Stimulated activated CD8-positive, alpha-beta memory T cell treated with anti-CD3 and anti-CD28 coated beads, Interleukin-7, amount 100 ng/mL, for 4 hours (primary cell): Measurements from ENCODE around the gene MACROD2.
"Not testable (repeated sequence)": the region's sequence is repeated elsewhere in the genome, so short reads cannot be mapped to it uniquely, and the experiment has no call there.

ENCODE experiments used
- DNase-seq, 2 donors: peaks; one replicate each; pipeline ENCODE4 v3.0.0-alpha.2; 2020; ENCODE audit warnings: low read depth in 2 of 2

Gene MACROD2

GRCh38 chr20:15805154-15805553 lies 1809.8 kb downstream of the MACROD2 start:
- no peak for DNase-seq

GRCh38 chr20:15806105-15806504 lies 1810.8 kb downstream of the MACROD2 start:
- DNase-seq, result no peak

DNA sequence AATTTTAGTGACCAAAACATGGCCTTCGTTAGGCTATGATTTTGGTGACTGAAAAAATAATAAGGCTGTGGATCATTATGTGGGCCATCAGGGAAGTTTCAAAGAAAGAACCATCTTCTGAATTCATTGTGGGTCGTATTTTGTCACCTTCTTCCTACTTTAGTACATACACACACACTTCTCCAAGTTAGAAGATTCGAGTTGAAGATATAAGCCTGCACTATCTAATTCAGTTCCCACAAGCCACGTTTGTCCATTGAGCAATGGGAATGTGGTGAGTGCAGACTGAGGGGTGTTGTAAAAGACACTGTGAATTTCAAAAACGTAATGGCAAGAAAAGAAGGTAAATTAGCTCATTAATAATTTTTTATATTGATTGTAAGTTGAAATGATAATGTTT lies 1812.0 kb downstream of the MACROD2 start:
- no peak for DNase-seq

GRCh38 chr20:15807771-15808170 lies 1812.5 kb downstream of the MACROD2 start:
- DNase-seq, result not testable (repeated sequence)

GRCh38 chr20:15811951-15812350 lies 1816.6 kb downstream of the MACROD2 start:
- no peak for DNase-seq

DNA sequence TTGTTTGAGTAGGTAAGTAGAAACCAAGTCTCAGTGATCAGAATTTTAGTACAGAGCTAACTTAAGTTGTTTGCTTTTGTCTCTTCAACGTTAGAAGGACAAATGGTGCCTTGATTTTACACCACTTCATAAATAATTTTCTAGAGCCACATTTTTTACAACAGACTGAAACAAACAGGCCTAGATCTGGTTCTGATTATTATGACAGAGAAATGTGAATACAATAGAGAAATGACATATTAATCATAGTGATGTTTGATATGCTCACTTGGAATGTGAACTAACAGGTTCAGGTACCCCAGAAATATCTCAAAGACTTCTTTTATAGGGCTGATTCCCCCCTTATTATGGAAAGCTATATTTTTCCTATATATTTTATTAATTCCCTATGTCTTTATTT lies 1817.4 kb downstream of the MACROD2 start:
- no peak for DNase-seq

DNA sequence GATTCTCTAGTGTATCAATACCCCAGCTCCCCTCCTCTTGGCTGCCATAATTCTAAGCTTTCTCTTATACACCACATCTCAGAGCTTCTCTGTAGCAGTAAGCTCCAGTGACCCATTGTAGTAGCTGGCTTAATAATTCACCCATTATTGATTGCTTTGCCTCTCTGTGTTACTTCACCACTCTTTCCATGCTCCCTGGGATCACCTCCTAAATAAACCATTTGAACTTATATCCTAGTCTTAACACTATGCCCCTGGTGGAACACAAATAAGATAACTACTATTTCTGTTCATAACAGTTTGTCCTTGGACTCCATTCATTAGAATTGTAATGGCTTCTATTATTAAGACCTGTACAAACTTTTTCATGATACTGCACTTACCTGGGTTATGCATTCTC lies 1819.0 kb downstream of the MACROD2 start:
- DNase-seq, result no peak

DNA sequence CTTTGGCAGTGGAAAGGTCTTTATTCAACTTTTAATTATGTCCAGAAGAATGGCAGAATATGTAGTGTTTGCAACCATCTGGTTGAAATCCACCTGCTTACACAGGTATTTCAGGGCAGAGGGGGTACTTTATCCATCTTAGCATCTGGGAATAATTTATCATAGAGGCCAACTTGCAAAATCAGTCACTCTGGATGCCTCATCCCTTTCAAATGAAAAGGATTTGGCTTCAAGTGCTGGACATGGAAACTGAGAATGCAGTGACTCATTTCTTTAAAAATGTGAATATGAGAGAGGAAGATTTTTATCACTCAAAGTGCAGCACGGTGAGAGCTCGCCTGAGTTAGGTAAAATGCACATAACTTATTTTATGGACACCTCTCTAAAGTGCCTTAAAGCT lies 1819.6 kb downstream of the MACROD2 start:
- no peak for DNase-seq

DNA sequence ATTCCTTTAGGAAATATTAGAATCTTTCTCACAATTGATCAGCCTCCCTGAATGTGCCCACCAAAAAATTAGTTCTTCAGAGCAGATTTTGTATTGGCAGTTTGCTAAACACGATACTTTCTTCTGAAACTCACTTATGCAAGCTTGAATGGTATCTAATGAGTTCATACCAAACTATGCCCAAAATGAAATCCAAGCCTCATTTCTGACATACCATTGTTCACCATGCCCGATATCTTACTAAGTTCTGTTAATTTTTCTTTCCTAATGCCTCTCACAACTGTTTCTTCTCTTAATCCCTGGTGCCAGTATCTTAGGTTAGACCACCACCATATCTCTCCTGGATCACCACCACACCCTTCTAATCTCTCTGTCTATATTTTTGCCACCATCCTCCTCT lies 1822.0 kb downstream of the MACROD2 start:
- DNase-seq, result no peak

GRCh38 chr20:15818651-15819071 lies 1823.3 kb downstream of the MACROD2 start:
- DNase-seq, result no peak

DNA sequence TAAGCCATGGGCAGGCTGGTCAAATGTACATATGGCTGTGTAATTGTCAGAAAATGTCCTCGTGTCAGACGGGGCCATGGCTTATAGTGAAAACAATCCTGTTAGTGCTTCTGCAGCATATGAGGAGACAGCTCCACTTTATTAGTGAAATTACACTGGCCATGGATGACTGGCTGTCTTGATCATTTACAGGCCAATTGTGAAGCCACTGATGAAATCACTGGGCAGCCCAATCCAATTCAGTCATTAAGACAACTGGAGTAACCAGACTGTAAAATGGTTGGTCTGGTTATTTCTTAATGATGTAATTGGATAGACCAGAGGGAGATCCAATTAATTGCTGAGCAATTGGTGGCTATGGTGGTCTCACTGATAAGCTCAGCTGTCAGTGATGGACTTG lies 1828.4 kb downstream of the MACROD2 start:
- DNase-seq, result no peak

- no peak for DNase-seq
These were observed 1832.3 kb downstream of the MACROD2 start for GRCh38 chr20:15827628-15828027.

GRCh38 chr20:15831201-15831600 lies 1835.9 kb downstream of the MACROD2 start:
- no peak for DNase-seq

DNA sequence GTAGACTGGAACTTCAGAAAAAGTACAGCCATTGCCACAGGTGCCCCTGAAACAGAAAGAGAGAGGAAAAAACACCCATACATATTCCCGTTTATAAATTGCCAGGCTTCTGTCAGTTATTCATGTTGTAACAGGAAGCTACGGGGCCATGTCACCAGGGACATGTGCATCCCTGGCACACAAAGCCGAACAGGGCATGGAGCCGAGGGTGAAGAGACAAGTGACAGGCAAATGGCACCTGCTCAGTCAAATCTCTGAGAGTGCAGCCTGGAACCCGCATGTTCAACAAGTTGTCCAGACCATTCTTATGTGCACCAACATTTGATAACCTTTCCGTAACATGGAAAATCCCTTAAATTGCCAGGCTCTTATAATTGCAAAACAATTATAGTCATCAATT lies 1837.2 kb downstream of the MACROD2 start:
- DNase-seq, result no peak

DNA sequence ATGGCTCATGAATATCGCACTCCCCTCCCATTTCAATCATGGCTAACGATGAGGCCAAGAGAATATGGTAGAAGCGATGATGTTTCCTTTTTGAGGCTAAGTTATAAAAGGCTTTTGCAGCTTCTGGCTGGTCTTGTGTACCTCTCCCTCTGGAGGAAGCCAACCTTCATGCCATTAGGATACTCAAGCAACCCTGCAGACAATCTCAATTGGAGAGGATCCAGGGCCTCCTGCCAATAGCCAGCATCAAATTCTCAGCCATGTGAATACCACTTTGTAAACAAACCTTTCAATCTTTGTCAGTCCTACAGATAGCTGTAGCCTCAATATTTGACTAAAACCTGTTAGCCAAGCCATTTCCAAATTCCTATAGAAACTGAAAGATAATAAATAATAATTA lies 1839.5 kb downstream of the MACROD2 start:
- DNase-seq, result no peak

DNA sequence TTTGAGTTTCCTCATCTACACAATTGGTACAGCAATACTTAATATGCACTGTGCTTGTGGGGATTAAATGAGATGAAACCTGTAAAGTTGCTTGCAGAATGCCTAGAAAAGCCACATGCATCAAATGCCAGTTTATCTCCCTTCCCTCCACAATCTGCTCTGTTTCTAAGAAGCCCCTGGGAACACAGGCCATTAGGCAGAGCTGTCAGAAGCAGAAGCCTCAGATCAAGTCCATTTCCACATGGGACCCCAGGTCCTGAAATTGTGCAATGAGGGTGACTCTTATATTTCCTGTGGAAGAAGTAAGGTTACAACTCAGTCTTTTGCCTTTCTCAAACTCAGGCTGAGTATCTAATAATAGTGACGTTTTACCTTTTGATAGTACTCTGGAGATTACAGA lies 1840.5 kb downstream of the MACROD2 start:
- DNase-seq, result no peak

DNA sequence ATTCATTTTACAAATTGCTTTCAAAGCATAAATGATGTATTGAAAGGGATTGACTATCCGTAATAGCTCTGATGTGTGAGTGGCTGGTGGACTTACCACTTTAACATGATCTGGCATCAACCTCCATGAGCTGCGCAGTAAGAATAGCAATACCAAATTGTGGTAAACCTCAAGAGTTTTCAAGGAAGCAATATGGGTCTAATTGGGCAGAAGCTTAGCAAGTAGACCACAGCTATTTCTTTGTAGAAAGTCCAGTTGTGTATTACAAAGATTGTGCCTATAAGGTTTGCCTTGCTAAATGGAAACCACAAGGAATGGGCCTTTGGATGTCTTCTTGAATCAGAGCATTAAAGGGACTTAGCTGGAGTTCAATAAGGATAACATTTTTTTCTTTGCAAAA lies 1841.3 kb downstream of the MACROD2 start:
- DNase-seq, result no peak

DNA sequence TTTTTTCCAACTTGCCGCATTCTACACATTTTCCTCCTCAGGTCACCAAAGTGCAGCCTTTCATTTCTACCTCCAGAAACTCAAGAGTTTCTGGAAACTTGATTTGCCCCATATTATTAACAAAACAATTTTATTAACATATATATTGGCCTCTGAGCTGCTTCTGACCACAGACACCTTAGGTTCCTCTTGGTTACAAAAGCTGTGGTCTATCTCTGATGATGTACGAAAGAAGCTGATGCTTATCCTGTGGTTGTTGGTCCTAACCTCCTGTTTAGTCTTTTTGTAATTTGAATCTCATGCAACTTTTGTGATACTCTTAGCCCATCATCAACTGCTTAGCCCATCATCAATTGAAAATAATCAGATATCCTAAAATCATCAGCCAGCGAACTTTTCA lies 1842.2 kb downstream of the MACROD2 start:
- DNase-seq, result no peak

DNA sequence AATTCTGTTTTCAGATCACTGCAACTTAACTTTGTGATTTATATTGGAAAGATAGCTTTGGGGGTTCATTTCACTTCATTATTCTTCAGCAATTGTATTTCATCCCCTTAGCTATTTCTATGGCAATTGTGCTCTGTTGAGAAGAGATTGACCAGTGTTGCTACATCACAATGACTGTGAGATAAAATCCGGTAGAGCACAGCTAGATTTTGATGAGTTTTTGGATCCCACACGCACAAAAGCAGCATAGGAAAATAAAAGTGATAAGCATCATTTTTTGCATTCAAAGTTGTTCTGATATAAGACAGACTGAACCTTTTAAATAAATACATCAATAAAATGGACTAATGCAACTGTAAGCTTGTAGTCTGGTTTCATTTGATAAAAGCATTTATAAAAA lies 1843.2 kb downstream of the MACROD2 start:
- DNase-seq, result no peak

- DNase-seq, result no peak
These were observed 1845.5 kb downstream of the MACROD2 start for GRCh38 chr20:15840636-15841301.

DNA sequence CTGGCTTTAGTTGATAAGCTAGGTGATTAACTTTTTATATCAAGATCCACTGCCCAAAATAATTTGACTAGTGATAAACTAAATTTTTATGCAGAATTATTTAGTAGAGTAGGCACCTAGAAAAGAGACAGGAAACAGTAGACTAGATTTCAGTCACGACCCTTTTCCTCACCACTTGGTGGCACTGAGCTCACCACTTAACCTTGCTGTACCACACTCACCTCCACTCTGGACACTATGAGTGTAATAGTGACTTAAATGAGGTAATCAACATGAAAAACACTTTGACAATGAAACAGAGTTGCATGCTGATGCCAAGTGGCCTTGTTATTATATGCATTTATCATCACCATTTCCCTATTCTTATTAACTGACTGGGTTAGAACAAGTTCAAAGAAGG lies 1847.6 kb downstream of the MACROD2 start:
- DNase-seq, result no peak

- no peak for DNase-seq
These were observed 1848.5 kb downstream of the MACROD2 start for GRCh38 chr20:15843777-15844176.

DNA sequence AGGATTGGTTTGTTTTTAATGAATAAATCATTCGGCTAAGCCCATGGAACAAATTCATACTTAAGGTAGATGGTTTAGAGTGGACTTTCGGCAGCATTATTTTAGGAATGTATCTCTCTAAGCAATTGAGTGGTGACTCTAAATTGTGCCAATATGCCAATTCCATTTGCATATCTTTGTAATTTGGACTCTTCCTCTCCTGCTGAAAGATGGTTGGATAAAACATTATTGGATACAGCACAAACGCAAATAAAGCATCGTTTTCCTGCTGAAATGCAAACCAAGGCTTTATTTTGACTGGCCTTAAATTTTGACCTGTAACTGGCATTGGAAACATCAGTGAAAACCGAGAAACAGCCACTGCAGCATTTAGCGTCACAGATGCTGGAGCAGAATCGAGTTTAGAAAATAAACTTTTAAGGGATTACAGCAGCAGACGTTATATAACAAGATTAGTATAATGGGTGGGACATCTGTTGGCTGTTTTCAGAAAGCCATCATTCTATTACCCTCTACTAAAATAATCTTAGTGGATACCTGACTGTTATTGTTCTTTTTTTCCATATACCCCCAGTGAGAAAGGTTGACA lies 1852.0 kb downstream of the MACROD2 start:
- DNase-seq, result no peak

DNA sequence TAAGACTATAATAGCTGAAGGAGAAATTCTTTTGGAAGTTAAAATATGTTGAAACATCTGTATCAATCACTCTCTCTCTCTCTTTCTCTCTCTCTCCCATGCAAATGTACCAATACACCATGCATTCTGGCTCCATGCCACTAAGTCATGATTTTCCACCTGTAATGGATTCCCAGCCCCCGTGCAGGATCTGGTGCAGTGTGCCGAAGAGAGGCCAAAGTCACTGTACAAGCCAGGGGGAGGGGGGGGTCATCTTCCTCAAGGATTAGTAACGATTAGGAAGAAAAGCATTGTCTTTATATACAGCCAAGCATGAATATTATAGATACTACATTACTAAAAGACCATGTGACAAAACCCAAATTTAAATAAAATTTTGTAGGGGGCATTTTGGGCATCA lies 1852.8 kb downstream of the MACROD2 start:
- no peak for DNase-seq
